ENCODE results near the gene SH3GL3.

The SH3GL3 gene

DNA sequence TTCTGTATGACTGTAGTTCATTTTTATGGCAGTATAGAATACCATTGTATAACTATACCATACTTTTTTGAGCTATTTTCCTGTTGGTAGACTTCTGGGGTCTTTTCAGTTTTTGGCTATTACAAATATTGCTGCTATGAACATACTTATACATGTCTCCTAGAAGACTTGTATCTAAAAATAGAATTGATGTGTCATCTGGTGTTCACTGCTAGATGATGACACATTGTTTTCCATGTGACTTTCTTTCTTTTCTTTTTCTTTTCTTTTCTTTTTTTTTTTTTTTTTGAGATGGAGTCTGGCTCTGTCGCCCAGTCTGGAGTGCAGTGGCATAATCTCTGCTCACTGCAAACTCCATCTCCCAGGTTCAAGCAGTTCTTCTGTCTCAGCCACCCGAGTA is 69.8 kb downstream of the SH3GL3 start:
- TF ChIP-seq, protein P1, sequence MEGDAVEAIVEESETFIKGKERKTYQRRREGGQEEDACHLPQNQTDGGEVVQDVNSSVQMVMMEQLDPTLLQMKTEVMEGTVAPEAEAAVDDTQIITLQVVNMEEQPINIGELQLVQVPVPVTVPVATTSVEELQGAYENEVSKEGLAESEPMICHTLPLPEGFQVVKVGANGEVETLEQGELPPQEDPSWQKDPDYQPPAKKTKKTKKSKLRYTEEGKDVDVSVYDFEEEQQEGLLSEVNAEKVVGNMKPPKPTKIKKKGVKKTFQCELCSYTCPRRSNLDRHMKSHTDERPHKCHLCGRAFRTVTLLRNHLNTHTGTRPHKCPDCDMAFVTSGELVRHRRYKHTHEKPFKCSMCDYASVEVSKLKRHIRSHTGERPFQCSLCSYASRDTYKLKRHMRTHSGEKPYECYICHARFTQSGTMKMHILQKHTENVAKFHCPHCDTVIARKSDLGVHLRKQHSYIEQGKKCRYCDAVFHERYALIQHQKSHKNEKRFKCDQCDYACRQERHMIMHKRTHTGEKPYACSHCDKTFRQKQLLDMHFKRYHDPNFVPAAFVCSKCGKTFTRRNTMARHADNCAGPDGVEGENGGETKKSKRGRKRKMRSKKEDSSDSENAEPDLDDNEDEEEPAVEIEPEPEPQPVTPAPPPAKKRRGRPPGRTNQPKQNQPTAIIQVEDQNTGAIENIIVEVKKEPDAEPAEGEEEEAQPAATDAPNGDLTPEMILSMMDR (IDR thresholded peaks at IDR 0.05; ENCODE audit: borderline replicate concordance, control extremely low read depth, extremely low read depth, insufficient read depth, missing control alignments) = no peak
- in situ Hi-C loops (cut with MboI; ENCODE audit: low sequenced_read_pairs, unreplicated experiment) = no loop called here
- DNase-seq (ENCODE audit: low spot score) = no peak

DNA sequence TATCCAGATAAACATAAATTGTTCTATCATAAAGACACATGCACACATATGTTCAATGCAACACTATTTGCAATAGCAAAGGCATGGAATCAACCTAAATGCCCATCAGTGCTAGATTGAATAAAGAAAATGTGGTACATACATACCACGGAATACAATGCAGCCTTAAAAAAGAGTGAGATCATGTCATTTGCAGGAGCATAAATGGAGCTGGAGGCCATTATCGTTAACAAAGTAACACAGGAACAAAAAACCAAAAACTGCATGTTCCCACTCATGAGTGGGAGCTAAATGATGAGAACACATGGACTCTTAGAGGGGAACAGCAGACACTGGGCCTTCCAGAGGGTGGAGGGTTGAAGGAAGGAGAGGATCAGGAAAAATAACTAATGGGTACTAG is 79.2 kb downstream of the SH3GL3 start:
- DNase-seq (ENCODE audit: low spot score) = no peak
- in situ Hi-C loops (cut with MboI; ENCODE audit: low sequenced_read_pairs, unreplicated experiment) = no loop called here
- TF ChIP-seq, protein P1 (IDR thresholded peaks at IDR 0.05; ENCODE audit: borderline replicate concordance, control extremely low read depth, extremely low read depth, insufficient read depth, missing control alignments) = no peak

GRCh38 chr15:83533410-83533962 is 86.3 kb downstream of the SH3GL3 start:
- no peak for DNase-seq (ENCODE audit: low spot score)
- in situ Hi-C loops (cut with MboI; ENCODE audit: low sequenced_read_pairs, unreplicated experiment) = no loop called here
- TF ChIP-seq, protein P1 (IDR thresholded peaks at IDR 0.05; ENCODE audit: borderline replicate concordance, control extremely low read depth, extremely low read depth, insufficient read depth, missing control alignments) = no peak

DNA sequence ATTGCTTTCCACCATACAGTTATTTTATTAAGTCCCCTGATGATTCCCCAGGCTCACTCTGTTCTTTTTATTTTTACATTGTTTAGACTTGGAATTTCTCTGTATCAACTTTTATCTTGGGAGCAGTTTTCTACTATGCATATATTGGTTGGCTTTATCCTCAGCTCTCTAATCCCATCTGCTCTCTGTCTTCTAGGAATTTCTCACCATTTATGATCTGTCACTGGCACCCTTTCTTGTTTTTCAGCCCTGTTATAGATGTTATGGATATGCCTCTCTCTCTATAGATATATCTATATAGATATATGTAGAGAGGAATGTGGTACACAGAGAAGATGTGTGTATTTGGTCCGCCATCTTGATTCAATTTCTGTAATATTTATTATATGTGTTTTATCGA is 90.5 kb downstream of the SH3GL3 start:
- TF ChIP-seq, protein P1 (IDR thresholded peaks at IDR 0.05; ENCODE audit: borderline replicate concordance, control extremely low read depth, extremely low read depth, insufficient read depth, missing control alignments) = no peak
- in situ Hi-C loops (cut with MboI; ENCODE audit: low sequenced_read_pairs, unreplicated experiment) = no loop called here
- DNase-seq (ENCODE audit: low spot score) = no peak

GRCh38 chr15:83538682-83539081 is 91.5 kb downstream of the SH3GL3 start:
- in situ Hi-C loops (cut with MboI; ENCODE audit: low sequenced_read_pairs, unreplicated experiment) = no loop called here
- TF ChIP-seq, protein P1 (IDR thresholded peaks at IDR 0.05; ENCODE audit: borderline replicate concordance, control extremely low read depth, extremely low read depth, insufficient read depth, missing control alignments) = no peak
- DNase-seq (ENCODE audit: low spot score) = no peak

GRCh38 chr15:83545804-83546511 is 98.8 kb downstream of the SH3GL3 start:
- in situ Hi-C loops (cut with MboI; ENCODE audit: low sequenced_read_pairs, unreplicated experiment) = no loop called here
- TF ChIP-seq, protein P1 (IDR thresholded peaks at IDR 0.05; ENCODE audit: borderline replicate concordance, control extremely low read depth, extremely low read depth, insufficient read depth, missing control alignments) = no peak
- DNase-seq (ENCODE audit: low spot score) = no peak
